Measurements from ENCODE around the gene GALNT18.

GRCh38 chr11:11250470-11250869 lies 371.3 kb downstream of the GALNT18 start:
- TF ChIP-seq CTCF (conservative IDR thresholded peaks at IDR 0.05) (no peak), EZH2 (IDR thresholded peaks at IDR 0.05; ENCODE audit: low read depth) (no peak)
